KBM-7 (cell line): ENCODE results near the gene NUCKS1.

ENCODE experiments used
- DNase-seq: peaks from one replicate; pipeline ENCODE4 v3.0.0-alpha.2; 2015
- in situ Hi-C: fragments of 300-500 bp; cut with MboI; formaldehyde crosslinking; loops from 2 replicates; pipeline ENCODE4 v1.14.3; 2020; ENCODE audit warnings: low sequenced_read_pairs, low pct_unique_long_range_greater_than_20kb, mixed read lengths

Gene NUCKS1

DNA sequence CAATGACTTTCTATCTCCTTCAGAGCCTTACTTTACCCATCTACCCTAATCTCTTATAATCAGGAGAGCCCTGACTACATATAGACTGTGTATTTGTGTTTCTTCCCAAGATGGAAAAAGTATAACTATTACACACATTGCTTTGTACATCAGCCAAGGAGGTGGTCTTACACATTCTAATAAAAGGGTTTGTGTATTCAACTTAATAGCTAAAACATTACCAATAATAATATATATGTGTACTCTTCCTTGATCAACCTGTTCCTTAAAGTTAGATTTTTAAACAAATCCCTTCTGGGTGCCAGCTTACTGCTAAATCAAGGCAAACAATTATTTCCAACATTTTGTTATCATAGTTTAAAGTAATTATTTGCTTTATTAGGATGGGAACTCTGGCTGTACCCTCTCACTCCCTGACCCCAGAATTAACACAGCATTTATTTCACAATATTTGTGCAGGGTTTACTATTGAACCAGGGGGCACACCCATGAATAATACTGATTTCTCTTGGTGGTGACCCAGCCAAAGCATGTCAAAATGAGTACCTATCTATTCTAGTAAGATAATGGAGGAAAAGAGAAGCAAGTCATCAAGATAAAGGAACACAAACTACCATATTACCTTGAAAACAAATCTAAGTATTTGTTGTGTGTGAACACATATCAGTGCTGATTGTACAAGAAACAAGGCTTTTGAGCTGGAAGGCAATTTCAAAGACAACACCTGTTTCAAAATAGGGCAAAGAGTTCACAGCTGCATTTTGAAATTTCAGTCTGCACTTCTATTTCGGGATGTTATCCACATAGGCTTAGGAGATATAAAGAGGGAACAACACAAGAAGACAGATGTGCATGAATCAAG lies 39.5 kb downstream of the NUCKS1 start:
- in situ Hi-C loops: no loop called here
- no peak for DNase-seq

GRCh38 chr1:205709640-205710039 lies 40.3 kb downstream of the NUCKS1 start:
- in situ Hi-C loops: no loop called here
- no peak for DNase-seq

DNA sequence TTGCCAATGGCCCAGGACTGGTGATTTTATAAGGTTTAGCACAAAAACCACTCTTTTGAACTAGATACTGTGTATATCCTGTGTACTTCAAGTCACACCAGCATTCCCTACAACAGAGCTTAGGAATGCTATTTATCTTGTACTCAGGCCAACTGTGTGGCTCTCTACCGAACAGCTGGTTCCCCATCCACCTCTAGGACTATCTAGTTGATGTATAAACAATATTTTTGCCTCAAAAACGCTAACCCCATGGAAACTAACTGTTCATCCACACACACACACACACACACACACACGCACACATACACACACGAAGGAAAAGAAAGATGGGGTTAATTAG lies 41.0 kb downstream of the NUCKS1 start:
- in situ Hi-C loops: no loop called here

GRCh38 chr1:205706601-205707502 lies 43.1 kb downstream of the NUCKS1 start:
- DNase-seq: peak; percentile 45
- in situ Hi-C loops: no loop called here

More for the DNA sequence above, 41.0 kb downstream of the NUCKS1 start:
- DNase-seq: no peak

GRCh38 chr1:205704903-205705302 lies 45.1 kb downstream of the NUCKS1 start:
- in situ Hi-C loops: no loop called here
- peak; percentile 62 for DNase-seq

GRCh38 chr1:205703072-205703471 lies 46.9 kb downstream of the NUCKS1 start:
- DNase-seq: no peak
- in situ Hi-C loops: no loop called here

GRCh38 chr1:205701891-205702290 lies 48.1 kb downstream of the NUCKS1 start:
- DNase-seq: no peak
- in situ Hi-C loops: no loop called here

DNA sequence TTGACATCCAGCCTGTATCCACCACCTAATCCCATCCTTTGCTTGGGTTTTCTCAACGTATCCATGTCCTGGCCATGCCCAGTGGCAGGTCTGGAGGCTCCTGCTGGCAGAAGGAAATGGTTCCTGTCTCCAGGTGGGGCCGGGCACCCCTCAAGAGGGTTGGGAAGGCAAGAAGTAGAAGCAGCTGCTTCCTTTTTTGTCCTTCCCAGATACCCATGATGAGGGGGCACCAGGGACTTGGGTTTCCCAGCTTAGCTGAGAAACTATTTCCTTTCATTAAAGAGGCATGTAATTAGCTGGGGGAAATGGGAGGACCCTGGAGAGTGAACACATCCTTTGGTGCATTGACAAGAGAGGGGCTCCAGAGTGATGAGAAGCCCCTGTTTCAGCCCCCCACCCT lies 48.6 kb downstream of the NUCKS1 start:
- in situ Hi-C loops: no loop called here
- no peak for DNase-seq

DNA sequence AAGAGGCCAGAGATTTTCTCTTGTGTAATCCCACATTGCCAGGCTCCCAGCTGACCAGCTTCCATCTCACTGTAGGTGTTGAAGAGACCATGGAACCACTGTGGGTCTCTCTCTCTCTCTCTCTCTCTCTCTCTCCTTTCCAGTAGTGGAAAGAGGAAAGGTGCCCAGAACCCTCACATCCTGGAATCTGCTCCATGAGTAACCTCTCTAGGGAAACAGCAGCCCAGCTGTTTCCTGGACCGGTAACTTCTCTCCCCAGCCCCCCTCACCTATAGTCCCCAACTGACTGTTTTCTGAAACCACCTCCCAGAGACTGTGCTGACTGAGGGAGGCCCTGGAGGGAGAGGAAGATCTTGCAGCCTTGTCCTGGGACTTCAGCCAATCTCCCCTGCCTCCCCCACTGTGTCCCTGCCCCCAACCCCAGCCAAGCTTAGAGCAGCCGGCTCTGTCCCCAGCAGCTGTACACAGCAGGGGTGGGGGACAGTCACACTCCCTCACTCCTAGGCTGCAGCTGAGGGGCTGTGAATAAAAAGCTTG lies 49.0 kb downstream of the NUCKS1 start:
- in situ Hi-C loops: no loop called here
- peak; percentile 60 for DNase-seq

DNA sequence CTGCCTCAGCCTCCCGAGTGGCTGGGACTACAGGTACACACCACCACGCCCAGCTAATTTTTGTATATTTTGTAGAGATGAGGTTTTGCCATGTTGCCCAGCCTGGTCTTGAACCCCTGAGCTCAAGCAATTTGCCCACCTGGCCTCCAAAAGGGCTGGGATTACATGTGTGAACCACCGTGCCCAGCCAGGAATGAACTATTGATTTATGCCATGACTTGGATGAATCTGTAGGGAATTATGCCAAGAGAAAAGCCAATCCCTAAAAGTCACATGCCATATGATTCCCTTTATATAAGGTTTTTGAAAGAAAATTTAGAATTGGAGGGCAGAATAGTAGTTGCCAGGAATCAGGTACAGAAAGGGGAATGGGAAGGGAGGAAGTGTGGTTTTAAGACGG lies 50.6 kb downstream of the NUCKS1 start:
- DNase-seq: no peak
- in situ Hi-C loops: no loop called here

DNA sequence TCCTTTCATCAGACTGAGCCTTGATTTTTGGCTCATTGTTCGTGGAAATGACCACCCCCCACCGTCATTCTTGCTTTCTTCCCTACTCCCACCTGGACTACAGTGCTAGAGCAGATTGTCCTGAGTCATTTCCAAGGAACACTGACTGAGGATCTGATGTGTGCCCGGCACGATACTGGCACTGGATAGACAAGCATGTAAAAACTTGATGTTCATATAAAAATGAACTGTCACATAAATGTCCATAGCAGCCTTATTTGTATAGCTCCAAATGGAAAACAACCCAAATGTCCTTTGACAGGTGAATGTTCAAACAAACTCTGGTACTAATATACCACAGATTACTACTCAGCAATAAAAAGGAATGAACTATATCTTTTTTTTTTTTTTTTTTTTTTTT lies 51.1 kb downstream of the NUCKS1 start:
- in situ Hi-C loops: no loop called here

DNA sequence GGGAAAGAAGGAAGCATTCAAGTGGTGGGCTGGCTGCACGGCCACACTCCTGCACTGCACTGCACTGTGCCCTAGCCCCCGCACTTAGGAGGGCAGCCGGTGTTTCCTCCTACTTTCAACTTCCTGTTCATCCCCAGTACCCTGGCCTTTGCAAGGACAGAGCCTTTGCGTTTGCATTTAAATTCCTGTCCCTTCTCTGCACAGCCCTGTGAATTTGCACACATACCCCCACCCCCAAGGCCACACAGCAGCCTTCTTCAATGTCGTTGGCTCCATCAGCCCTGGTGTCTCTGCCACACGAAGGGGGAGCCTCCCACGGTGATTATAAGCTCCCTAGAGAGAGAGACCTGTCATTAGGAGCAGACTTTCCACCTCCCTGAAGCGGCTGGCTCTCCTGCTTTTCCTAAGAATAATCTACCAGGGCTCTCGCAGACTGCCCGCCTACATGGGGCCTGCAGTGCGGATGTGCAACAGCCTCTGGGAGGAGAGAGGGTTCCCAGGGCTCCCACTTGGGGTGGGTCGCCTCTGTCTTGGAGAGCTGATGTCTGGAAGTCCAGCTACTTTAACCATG lies 56.5 kb downstream of the NUCKS1 start:
- in situ Hi-C loops: no loop called here
- DNase-seq: peak; percentile 65

More for the DNA sequence above, 51.1 kb downstream of the NUCKS1 start:
- no peak for DNase-seq

GRCh38 chr1:205692423-205692822 lies 57.6 kb downstream of the NUCKS1 start:
- in situ Hi-C loops: no loop called here
- DNase-seq: peak; percentile 43

- no peak for DNase-seq
These were observed 59.7 kb downstream of the NUCKS1 start for GRCh38 chr1:205690122-205690756.

DNA sequence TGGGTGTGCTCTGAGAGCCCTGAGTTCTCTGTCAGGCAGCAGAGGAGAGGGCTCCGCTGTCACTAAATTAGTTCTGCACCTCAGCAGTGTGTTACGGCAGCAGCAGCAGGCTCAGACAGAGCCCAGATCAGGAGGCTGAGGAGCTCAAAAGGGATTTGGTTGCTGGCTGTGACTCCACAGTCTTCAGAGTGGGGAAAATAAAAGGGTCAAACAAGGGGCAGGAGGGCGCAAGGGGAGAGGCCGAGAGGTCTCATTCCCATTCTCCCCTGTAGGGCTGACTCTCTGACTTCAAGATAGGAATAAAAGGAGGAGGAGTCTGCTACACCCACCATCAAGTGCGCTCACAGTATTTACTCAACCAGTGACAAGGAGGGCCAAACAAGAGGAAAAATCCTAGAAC lies 60.5 kb downstream of the NUCKS1 start:
- no peak for DNase-seq
- in situ Hi-C loops: no loop called here

More at GRCh38 chr1:205690122-205690756, 59.7 kb downstream of the NUCKS1 start:
- in situ Hi-C loops: no loop called here

DNA sequence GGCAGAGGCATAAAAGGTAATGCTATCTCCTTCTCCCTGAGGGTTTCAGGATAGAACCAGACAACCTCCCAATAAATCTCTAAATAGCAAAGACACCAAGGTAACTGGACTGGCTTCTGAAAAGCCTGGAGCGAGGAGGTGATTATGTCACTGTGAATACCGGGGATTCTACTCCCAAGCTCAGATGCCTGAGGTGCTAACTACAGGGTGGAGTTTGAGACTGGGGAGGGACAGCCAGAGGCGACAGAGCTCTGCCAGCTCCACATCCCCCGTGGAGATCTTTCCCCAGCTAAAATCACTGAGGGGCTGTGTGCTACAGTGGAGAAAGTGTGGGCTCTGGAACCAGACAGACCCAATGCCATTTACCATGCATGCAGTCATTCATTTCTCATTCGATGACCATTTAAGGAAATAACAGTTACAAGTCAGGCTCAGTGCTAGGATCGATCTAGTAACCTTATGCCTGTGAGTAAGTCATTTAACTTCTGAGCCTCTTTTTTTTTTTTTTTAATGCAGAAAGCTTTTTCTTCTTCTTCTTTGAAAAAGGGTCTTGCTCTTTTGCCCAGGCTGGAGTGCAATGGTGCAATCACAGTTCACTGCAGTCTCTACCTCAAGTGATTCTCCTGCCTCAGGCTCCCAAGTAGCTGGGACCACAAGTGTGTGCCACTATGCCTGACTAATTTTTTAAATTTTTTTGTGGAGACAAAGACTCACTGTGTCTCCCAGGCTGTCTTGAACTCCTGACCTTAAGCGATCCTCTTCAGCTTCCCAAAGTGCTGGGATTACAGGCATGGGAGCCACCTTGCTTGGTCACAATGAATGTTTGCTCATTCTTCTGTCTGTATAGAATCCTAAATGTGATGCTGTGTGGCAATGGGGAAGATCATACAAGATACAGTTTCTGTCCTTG lies 61.6 kb downstream of the NUCKS1 start:
- in situ Hi-C loops: no loop called here
- no peak for DNase-seq

DNA sequence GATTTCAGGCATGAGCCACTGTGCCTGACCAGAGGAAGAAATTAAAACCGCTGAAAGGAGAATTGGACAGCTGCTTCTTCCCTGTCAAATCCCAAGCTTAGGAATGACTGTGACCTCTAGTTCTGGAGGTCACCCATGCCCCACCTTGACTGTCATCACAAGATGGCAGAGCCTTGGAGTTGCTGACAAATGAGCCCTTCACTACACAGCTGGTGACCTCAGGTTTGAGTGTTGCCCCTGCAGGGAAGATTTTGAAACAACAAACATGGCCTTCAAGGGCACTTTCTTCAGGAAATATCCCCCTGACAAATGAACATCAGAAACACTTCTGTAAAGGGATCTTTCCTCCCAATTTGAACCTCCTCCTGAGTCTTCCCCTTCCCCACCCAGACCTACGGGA lies 62.7 kb downstream of the NUCKS1 start:
- in situ Hi-C loops: no loop called here
- DNase-seq: no peak

GRCh38 chr1:205681364-205681763 lies 68.6 kb downstream of the NUCKS1 start:
- in situ Hi-C loops: no loop called here
- DNase-seq: no peak
